HG02571 (cell line): ENCODE data around the gene DNAJC5.

Source experiments
- ATAC-seq: cut with Tn5 transposase; IDR thresholded peaks from one replicate; pipeline ENCODE4 v1.9.1; 2021; ENCODE audit warnings: mild to moderate bottlenecking, moderate library complexity; ENCODE audit not compliant: unreplicated experiment

Gene DNAJC5

GRCh38 chr20:63883201-63883593 lies 11.7 kb upstream of the DNAJC5 start:
- no peak for ATAC-seq

DNA sequence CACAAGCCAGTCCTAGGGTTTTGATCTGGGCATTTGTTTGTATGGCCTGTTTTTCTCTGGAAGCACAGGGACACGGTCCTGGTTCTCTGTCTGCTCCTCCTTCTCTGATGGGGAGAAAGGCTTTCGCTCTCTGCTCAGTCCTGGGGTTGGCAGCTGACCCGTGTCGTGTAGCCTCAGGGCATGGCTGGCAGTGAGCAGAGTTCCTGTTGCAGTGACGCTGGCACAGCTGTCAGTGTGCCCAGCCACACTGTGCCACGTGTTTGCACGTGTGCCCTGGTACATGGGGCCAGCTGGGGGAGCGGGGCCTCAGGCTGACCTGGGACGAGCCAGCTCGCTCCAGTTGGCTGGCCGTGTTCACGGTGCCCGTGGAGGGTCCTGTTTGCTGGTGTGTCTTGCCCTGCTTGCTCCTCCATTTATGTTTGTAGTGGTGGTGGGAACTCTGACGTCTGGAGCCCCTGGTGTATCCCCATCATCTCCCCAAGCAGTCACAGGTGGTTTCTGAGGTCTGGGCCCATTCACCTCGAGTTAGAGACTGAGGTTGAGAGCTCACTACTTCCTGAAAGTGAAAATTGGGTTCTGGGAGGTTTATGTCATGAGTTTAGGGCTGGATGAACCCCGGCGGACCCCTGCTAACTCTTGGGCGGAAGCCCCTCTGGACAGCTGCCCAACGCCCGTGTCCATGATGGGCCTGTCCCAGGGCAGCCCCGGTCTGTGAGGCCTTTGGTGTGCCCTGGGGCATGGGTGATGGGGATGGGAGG lies 10.2 kb upstream of the DNAJC5 start:
- ATAC-seq, result no peak

DNA sequence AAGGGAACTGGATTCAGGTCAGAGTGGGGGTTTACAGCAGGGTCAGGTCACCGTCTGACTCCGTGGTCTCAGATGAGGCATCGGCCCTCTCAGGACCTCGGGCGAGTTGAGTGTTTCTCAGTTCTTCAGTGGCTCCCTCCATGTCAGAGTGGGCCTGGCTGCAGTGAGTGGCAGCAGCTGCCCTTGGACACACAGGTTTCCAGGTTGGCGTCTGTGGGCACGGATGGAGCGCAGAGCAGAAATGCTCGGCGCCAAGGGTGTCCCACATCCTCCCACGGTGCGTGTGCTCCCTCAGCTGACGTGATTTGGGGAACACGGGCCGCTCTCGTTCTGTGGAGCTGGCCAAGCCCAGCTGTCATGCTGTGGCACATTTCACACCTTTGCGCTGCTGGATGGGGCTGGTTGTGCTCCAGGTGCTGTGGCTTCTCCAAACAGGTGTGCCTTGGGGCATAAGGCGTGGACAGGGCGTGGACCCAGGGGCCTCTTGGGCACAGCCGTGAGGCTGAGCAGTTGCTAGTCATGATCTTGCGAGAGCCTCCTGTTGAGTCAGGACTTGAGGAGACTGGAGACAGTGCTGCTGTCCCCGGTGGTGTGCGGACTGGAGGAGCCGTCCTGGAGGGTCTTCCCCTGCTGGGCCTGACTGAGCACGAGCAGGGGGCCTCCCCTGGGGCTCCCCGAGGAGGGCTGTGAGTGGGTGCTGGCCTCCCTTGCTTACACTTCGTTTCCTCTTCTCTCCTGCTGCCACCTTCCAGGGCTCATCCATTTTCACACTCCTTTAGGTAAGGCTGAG lies 9.5 kb upstream of the DNAJC5 start:
- ATAC-seq, result no peak

GRCh38 chr20:63886054-63886419 lies 8.9 kb upstream of the DNAJC5 start:
- no peak for ATAC-seq

DNA sequence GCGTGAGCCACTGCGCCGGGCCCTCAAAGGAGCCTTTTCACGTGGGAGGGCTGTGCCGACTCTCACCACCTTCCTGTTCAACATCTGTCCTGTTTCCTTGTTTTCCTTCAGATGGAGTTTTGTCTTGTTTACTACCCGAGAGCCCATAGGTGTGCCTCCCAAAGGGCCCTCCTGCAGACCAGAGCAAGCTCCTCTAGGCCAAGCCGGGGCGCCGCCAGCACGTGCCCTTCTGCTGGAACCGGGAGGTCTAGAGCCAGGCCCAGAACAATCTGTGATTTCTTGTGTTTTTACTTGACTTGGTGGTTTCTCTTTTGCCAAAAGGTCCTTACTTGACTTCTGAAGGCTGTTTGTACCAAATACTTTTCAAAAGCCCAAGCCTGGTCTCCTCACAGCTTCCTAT lies 8.0 kb upstream of the DNAJC5 start:
- ATAC-seq, result no peak

- no peak for ATAC-seq
These were observed 5.4 kb upstream of the DNAJC5 start for GRCh38 chr20:63889241-63890200.

DNA sequence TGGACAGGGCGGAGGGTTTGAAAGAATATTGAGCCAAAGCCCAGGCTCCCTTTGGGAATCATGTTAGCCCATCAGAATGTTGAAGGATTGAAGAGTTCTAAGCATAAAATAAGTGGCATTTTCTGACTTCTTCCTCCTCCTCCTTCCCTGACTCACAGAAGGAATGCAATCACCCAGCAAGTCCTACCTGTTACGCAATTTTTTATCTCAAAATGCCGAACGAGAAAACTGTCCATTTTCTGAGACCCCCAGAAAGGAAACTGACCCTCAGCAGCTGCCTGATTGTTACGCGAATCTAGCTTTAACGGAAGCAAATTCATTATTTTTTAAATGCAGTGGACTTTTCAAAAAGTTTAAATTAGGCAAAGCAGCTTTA lies 4.7 kb upstream of the DNAJC5 start:
- ATAC-seq, result no peak

GRCh38 chr20:63890616-63891015 lies 4.3 kb upstream of the DNAJC5 start:
- ATAC-seq, result no peak

GRCh38 chr20:63891061-63892002 lies 3.6 kb upstream of the DNAJC5 start:
- no peak for ATAC-seq

- no peak for ATAC-seq
These were observed 2.5 kb upstream of the DNAJC5 start for GRCh38 chr20:63892402-63892801.

- no peak for ATAC-seq
These were observed 948 bp upstream of the DNAJC5 start for GRCh38 chr20:63893999-63894357.

DNA sequence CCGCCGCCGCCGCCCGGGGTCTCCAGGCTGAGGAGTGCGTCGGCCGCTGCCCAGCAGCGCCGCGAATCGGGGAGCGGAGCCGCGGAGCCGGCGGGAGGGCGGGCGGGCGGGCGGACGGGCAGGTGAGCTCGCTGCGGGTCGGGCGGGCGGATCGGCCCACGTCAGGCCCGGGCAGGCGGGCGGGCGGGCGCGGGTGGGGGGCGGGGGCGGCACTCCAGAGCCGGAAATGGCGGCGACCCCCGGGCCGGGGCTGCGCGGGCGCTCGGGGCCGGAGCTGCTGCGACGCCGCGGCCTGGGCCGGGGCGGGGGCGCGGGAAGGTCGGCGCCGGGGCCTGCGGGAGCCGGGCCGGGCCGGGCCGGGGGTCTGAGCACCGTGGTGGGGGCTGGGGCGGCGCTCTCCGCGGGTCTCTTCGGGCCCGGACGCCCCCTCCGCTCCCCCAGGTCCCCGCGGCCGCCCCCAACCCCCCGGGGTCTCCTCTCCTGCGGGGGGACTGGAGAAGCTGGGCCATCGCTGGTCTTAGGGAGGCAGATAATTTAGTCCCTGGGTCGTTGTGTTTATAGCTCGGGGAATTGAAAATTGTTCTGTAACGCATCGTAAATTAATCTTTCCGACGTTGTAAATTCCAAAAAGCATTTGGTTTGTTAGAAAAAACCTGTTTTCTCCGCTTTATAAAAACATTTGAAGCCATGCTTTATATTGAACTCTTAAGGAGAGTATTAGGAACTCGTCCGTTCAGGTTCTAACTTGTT lies 451 bp downstream of the DNAJC5 start:
- peak; percentile 14 for ATAC-seq

DNA sequence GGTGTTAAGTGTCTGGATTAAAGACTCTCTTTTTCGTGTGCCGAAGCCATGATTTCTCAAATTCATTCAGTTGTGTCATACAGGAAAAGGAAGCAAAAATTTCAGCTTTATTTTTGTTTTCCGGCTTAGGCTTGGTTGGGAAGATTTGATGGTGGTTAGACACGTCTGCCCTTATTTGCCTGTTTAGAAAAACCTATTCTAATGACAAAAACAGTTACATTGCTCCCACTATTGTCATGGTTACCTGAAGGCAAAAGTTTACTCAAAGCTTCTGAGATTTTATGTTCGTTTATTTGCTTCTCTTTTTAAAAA lies 982 bp downstream of the DNAJC5 start:
- no peak for ATAC-seq

DNA sequence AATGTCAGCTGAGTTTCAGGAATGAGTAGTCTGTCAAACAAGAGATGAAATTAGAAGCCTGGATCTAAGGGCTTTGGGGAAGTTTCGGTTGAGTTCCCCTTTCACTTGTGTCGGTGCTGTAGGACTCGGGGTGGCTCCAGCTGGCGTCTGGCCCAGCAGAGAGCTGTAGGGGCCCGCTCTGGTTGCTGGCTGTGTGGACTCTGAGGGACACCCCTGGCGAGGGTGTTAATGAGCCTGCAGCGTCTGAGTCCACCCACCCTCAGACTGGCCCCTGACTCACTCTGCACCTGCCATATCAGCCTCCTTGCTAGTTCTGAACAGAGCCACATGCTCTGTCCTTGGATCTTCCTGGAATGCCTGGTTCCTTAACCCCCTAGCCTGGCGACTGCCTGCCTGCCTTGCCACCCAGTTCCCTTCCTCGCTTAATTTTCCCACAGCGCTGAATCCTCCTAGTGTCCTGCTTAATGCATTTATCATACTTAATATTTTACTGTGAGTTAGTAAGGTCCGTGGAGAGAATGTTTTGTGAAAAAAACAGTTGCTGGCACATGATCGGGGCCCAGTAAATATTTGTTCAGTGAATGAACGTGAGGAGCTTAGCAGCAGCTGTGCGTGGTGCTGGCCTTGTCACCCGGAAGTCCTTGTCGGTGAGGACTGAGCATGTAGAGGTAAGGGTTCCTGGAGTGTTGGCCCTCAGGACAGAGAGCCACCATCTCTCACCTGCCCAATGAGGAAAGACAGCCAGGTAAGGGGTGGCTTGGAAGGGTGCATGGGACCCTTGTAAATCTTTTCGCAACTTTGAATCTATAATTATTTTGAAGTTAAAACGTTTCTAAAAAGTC lies 1.6 kb downstream of the DNAJC5 start:
- no peak for ATAC-seq

DNA sequence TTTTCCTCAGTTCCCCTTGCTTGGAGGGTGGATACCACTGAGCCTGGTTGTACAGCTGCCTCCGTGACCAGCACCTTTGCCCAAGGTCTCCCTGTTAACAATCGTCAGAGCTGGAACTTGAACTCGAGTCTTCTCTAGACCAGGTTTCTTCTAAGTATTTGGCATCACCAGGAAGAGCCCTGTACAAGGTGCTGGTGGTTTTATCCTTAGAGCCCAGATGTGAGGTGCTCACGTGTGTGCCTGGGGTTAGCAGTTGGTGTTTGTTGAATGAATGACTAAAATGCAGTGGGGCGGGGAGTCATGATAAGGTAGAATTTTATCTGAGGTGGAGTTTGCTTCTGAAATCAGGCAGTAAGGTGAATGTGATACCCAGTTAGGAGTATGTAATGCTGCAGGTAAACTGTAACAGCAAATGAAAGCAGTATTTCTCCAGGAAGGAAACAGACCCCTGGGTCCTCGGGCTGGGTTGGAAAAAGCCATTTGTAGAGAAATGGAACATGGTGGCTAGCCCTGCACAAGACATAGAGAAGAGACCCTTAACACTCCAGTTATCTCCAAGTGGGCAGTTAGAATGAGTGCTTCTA lies 3.1 kb downstream of the DNAJC5 start:
- no peak for ATAC-seq

GRCh38 chr20:63898882-63899558 lies 4.1 kb downstream of the DNAJC5 start:
- ATAC-seq, result no peak

- ATAC-seq, result no peak
These were observed 5.5 kb downstream of the DNAJC5 start for GRCh38 chr20:63900413-63900812.
